Measurements from ENCODE around the gene KLHL21. TPM values are rescaled to one million over a fixed set of nuclear protein-coding genes. Genes with fewer than 3 reads are reported as not detected.

The KLHL21 gene
- total and polyA plus RNA-seq, 9 of the 15 experiments (the other 6 are each of a cell fraction or from before 2014, with no cell fraction given): 2.1 to 42.1 (median 17.5) TPM

DNA sequence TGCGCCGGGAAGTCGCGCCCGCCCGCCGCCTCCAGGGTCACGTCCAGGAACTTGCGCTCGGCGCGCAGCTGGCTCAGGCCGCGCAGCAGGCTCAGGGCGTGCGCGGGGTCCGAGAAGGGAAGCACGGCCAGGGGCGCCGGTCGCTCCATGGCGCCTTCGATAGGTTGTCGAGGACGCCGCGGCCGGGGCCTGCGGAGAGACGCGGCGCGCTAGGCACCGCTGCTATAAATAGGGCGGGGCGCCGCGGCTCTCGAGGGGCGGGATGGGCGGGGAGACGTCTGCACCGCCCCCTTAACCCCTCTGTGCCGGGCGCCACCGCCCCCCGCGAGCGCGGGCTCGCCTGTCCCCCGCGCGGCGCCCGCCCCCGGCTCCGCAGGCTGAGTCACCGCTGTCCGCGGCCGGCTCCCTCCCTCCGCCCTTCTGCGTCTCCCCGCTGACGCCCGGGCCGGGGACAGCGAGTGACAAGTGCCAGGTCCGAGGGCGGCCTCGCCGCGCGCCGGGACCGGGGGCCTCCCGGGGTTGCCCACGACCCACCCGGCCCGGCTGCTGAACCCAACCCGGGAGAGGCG lies at the start of gene KLHL21 (continued):
- TF ChIP-seq, protein P1, sequence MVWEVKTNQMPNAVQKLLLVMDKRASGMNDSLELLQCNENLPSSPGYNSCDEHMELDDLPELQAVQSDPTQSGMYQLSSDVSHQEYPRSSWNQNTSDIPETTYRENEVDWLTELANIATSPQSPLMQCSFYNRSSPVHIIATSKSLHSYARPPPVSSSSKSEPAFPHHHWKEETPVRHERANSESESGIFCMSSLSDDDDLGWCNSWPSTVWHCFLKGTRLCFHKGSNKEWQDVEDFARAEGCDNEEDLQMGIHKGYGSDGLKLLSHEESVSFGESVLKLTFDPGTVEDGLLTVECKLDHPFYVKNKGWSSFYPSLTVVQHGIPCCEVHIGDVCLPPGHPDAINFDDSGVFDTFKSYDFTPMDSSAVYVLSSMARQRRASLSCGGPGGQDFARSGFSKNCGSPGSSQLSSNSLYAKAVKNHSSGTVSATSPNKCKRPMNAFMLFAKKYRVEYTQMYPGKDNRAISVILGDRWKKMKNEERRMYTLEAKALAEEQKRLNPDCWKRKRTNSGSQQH (CRISPR knock-in tag; IDR thresholded peaks at IDR 0.05): no peak
- TF ChIP-seq CEBPB (tag; IDR thresholded peaks at IDR 0.05) (no peak), STAG1 (CRISPR knock-in tag; IDR thresholded peaks at IDR 0.05; ENCODE audit: borderline replicate concordance) (no peak), ZNF75A (CRISPR knock-in tag; IDR thresholded peaks at IDR 0.05) (peak; percentile 7; the same call in 1 of the 2 replicates), ZNF41 (CRISPR knock-in tag; conservative IDR thresholded peaks at IDR 0.05) (no peak), ETV5 (CRISPR knock-in tag; IDR thresholded peaks at IDR 0.05; ENCODE audit: low read depth) (peak; percentile 57; the same call in 1 of the 2 replicates), TSC22D4 (tag; IDR thresholded peaks at IDR 0.05) (no peak), SMARCC2 (IDR thresholded peaks at IDR 0.05; ENCODE audit: low read depth) (no peak), PHB (CRISPR knock-in tag; IDR thresholded peaks at IDR 0.05) (no peak), HNRNPLL (IDR thresholded peaks at IDR 0.05; ENCODE audit: low read depth, low read length, poor library complexity, severe bottlenecking) (peak; percentile 59), KDM5B (IDR thresholded peaks at IDR 0.05; ENCODE audit: insufficient replicate concordance, low read depth, low read length) (peak; percentile 93), ZNF347 (CRISPR knock-in tag; IDR thresholded peaks at IDR 0.05; ENCODE audit: low read depth) (no peak)
- TF ChIP-seq, protein P2, sequence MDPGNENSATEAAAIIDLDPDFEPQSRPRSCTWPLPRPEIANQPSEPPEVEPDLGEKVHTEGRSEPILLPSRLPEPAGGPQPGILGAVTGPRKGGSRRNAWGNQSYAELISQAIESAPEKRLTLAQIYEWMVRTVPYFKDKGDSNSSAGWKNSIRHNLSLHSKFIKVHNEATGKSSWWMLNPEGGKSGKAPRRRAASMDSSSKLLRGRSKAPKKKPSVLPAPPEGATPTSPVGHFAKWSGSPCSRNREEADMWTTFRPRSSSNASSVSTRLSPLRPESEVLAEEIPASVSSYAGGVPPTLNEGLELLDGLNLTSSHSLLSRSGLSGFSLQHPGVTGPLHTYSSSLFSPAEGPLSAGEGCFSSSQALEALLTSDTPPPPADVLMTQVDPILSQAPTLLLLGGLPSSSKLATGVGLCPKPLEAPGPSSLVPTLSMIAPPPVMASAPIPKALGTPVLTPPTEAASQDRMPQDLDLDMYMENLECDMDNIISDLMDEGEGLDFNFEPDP (CRISPR knock-in tag; IDR thresholded peaks at IDR 0.05): no peak
- TF ChIP-seq, protein P3, sequence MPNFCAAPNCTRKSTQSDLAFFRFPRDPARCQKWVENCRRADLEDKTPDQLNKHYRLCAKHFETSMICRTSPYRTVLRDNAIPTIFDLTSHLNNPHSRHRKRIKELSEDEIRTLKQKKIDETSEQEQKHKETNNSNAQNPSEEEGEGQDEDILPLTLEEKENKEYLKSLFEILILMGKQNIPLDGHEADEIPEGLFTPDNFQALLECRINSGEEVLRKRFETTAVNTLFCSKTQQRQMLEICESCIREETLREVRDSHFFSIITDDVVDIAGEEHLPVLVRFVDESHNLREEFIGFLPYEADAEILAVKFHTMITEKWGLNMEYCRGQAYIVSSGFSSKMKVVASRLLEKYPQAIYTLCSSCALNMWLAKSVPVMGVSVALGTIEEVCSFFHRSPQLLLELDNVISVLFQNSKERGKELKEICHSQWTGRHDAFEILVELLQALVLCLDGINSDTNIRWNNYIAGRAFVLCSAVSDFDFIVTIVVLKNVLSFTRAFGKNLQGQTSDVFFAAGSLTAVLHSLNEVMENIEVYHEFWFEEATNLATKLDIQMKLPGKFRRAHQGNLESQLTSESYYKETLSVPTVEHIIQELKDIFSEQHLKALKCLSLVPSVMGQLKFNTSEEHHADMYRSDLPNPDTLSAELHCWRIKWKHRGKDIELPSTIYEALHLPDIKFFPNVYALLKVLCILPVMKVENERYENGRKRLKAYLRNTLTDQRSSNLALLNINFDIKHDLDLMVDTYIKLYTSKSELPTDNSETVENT (CRISPR knock-in tag; IDR thresholded peaks at IDR 0.05): peak; percentile 62
- TF ChIP-seq, protein P4, sequence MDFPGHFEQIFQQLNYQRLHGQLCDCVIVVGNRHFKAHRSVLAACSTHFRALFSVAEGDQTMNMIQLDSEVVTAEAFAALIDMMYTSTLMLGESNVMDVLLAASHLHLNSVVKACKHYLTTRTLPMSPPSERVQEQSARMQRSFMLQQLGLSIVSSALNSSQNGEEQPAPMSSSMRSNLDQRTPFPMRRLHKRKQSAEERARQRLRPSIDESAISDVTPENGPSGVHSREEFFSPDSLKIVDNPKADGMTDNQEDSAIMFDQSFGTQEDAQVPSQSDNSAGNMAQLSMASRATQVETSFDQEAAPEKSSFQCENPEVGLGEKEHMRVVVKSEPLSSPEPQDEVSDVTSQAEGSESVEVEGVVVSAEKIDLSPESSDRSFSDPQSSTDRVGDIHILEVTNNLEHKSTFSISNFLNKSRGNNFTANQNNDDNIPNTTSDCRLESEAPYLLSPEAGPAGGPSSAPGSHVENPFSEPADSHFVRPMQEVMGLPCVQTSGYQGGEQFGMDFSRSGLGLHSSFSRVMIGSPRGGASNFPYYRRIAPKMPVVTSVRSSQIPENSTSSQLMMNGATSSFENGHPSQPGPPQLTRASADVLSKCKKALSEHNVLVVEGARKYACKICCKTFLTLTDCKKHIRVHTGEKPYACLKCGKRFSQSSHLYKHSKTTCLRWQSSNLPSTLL (IDR thresholded peaks at IDR 0.05): no peak
- TF ChIP-seq, protein P5, sequence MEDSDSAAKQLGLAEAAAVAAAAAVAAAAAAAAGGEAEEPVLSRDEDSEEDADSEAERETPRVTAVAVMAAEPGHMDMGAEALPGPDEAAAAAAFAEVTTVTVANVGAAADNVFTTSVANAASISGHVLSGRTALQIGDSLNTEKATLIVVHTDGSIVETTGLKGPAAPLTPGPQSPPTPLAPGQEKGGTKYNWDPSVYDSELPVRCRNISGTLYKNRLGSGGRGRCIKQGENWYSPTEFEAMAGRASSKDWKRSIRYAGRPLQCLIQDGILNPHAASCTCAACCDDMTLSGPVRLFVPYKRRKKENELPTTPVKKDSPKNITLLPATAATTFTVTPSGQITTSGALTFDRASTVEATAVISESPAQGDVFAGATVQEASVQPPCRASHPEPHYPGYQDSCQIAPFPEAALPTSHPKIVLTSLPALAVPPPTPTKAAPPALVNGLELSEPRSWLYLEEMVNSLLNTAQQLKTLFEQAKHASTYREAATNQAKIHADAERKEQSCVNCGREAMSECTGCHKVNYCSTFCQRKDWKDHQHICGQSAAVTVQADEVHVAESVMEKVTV (CRISPR knock-in tag; IDR thresholded peaks at IDR 0.05): no peak
- TF ChIP-seq, protein P6, sequence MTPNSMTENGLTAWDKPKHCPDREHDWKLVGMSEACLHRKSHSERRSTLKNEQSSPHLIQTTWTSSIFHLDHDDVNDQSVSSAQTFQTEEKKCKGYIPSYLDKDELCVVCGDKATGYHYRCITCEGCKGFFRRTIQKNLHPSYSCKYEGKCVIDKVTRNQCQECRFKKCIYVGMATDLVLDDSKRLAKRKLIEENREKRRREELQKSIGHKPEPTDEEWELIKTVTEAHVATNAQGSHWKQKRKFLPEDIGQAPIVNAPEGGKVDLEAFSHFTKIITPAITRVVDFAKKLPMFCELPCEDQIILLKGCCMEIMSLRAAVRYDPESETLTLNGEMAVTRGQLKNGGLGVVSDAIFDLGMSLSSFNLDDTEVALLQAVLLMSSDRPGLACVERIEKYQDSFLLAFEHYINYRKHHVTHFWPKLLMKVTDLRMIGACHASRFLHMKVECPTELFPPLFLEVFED (CRISPR knock-in tag; conservative IDR thresholded peaks at IDR 0.05): no peak
